GM19238 (cell line): ENCODE data around the gene DYNLT3.

Experiments
- DNase-seq: peaks from one replicate; pipeline ENCODE4 v3.0.0; 2011; ENCODE audit warnings: low spot score; ENCODE audit not compliant: insufficient read length

The DYNLT3 gene, protein sequence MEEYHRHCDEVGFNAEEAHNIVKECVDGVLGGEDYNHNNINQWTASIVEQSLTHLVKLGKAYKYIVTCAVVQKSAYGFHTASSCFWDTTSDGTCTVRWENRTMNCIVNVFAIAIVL

GRCh38 chrX:37846934-37847732, at the start of gene DYNLT3:
TSS of gene DYNLT3 (minus strand) at chrX:37847571. CDS start at chrX:37847510, 61 bp downstream.
- DNase-seq = peak; percentile 66

DNA sequence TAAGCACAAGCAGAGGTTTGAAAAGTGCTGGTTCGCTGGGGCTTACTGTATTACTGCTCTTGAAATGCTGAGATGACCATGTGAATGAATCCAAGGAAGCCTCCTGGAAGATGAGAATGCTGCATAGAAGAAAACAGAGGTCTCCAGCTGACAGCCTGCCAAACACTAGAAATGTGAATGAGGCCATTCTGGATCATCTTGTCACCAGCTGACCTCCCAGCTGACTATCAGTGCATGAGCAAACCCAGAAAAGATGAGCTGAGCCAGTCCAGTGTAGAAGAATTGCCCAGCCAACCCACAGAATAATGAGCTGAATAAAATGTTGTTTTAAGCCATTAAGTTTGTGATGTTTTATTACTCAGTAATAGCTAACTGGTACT, 49.1 kb upstream of the DYNLT3 start:
- DNase-seq = no peak

GRCh38 chrX:37895795-37896510, 48.6 kb upstream of the DYNLT3 start:
- DNase-seq = no peak

GRCh38 chrX:37894725-37895124, 47.4 kb upstream of the DYNLT3 start:
- no peak for DNase-seq

DNA sequence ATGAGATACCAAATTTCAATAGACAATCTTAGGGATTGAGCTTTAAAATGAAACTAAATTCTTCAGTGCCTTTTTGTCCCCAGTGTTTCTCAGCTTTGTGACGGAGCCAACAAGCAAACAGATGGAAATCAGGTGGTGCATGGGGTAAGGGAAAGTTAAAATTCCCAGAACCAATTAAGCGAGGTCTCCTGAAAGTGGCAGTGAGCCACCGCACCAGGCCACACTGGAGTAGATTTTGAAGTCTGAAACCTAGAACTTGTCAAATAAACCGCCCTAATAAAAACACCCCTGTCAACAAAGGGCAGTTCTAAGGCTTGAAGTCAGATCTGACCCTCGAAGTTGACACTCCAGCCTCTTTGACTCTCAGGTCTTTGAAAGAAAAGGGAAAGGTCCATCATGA, 40.6 kb upstream of the DYNLT3 start:
- no peak for DNase-seq

DNA sequence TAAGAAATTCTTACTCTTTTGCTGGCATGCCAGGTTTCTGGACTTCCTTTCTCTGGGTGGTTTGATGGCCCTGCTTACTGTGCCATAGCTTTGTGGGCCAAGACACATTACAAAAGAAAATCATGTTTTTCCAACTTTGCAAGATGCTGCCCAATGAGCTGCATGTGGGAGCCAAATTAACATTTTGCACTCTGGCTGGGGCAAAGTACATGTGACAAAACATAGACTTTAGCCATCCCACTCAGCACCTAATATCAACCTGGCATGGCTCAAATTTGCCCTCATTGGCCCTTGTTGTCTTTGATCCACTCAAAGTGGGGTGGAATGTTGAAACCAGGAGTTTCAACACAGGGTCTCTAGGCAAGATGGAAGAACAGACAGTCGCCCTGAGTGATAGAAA, 40.0 kb upstream of the DYNLT3 start:
- no peak for DNase-seq

- DNase-seq = no peak
These were observed 35.8 kb upstream of the DYNLT3 start for GRCh38 chrX:37883196-37883595.

DNA sequence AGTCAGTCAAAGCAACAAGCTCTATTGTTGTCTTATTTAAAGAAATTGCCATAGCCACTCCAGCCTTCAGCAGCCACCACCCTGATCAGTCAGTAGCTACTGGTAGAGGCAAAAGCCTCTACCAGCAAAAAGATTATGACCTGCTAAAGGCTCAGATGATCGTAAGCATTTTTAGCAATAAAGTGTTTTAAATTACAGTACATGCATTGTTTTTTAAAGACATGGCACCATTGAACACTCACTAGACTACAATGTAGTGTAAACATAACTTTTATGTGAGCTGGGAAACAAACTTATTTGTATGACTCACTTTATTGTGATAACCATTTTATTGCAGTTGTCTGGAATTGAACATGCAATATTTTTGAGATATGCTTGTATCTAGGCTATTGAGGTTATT, 32.3 kb upstream of the DYNLT3 start:
- DNase-seq = no peak

DNA sequence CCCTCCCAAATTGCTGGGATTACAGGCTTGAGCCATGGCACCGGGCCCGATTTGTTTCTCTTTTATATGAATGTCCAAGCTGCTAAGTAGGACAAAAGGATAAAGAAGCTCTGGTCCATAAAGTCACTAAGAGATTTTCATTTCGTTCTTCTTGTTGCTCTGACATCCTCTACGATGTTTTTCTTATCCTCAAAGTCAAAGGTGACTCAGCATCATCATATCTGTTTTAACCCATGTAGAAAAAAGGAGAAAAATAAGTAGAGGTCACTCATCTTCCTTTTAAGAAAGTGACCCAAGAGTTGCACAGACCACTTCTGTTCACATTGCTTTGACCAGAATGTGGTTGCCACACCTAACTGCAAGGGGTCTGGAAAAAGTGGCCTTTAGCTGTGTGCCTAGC, 29.3 kb upstream of the DYNLT3 start:
- no peak for DNase-seq

DNA sequence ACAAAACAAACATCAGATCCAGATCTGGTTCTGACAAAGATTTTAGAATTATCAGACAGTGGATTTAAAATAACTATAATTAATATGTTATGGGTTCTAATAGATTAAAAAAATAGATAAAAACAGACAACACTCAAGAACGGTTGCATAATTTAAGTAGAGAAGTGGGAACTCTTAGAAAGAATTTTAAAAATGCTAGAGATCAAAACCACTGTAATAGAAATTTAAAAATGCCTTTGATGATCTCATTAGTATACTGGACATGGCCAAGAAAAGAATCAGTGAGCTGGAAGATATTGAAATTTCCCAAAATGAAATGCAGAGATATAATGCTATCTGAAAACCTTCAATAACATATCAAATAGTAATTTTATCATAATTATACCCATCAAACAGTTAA, 28.3 kb upstream of the DYNLT3 start:
- DNase-seq = no peak

- no peak for DNase-seq
These were observed 25.8 kb upstream of the DYNLT3 start for GRCh38 chrX:37873220-37873619.

GRCh38 chrX:37872303-37872655, 24.9 kb upstream of the DYNLT3 start:
- DNase-seq = no peak

GRCh38 chrX:37871626-37872302, 24.4 kb upstream of the DYNLT3 start:
- no peak for DNase-seq

DNA sequence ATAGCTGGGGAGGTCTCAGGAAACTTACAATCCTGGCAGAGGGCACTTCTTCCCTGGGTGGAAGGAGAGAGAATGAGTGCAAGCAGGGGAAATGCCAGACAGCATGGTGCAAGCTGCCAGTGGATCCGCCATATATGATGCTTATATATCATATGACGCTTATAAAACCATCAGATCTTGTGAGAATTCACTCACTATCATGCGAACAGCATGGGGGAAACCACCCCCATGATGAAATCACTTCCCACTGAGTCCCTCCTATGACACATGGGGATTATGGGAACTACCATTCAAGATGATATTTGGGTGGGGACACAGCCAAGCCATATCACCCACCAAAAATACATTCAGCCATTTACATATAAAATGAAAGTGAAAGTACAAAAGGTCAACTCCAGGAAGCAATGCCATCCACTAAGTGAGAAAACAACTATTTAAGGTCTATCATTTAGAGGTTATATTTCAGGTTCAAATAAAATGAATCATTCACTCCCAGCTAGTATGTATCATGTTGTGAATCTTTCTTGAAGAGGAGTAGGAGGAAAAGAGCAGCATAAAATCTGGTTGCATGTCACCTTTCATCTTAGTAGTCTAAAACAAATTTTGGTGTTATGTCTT, 20.3 kb upstream of the DYNLT3 start:
- no peak for DNase-seq

DNA sequence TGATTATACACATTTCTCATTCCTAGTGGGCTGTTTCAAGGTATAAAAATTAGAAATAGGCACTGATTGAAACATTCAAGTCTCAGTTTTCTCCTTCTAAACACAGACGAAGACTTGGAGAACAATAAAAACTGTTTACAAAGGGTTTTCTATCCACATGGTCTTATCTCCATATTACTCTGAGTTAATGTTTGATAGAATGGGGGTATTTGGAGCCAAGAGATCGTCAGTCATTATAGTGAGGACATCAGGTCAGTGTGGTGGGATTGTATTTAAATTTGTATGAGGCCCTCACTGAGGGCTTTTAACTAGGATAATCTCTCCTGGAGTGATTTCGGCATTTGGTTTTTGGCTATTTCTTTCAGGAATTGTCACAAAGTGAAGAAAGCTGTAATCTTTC, 16.4 kb upstream of the DYNLT3 start:
- DNase-seq = no peak

- DNase-seq = no peak
These were observed 15.5 kb upstream of the DYNLT3 start for GRCh38 chrX:37862851-37863250.

- no peak for DNase-seq
These were observed 13.3 kb upstream of the DYNLT3 start for GRCh38 chrX:37860721-37861120.

DNA sequence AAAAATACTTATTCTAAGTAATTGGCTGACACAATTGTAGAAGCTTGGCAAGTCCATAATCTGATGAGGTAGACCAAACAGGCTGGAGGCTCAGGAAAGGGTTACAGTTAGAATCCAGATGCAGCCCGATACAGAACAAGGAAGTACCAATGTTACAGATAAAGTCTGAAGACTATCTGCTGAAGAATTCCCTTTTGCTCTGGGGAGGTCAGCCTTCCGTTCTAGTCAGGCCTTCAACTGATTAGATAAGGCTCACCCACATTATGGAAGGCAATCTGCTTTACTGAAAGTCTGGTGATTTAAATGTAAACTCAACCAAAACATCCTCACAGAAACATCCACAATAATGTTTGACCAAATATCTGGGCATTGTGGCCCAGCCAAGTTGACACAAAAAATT, 7.4 kb upstream of the DYNLT3 start:
- DNase-seq = no peak

- no peak for DNase-seq
These were observed 6.8 kb upstream of the DYNLT3 start for GRCh38 chrX:37854148-37854547.

GRCh38 chrX:37847733-37848197, 394 bp upstream of the DYNLT3 start:
- no peak for DNase-seq

- DNase-seq = no peak
These were observed 825 bp downstream of the DYNLT3 start for GRCh38 chrX:37846558-37846933.

DNA sequence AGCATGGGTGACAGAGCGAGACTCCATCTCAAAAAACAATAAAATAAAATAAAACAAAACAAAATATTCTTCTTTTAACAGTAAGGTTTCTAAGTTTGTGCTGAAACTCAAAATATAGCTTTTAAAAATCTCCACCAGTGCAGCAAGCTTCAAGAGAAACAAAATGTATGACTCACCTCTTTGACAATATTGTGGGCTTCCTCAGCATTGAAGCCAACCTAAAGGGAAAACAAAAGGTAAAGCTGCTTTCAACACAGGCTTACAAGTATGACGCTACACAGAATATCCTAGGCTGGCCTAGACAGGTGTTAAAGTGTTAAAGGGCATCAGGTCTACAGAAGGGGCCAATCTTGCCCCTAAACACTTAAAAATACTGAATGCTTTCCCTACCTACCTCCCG, 1.2 kb downstream of the DYNLT3 start:
- DNase-seq = no peak
